HG03139 (cell line): ENCODE results near the gene AEBP1.

Source experiments
- ATAC-seq: cut with Tn5 transposase; IDR thresholded peaks from one replicate; pipeline ENCODE4 v1.9.1; 2021; ENCODE audit not compliant: unreplicated experiment

The AEBP1 gene

GRCh38 chr7:44103923-44104859, at the start of gene AEBP1:
Gene AEBP1 (plus strand): TSS chr7:44104345. CDS start chr7:44104666, 321 bp downstream.
- no peak for ATAC-seq

DNA sequence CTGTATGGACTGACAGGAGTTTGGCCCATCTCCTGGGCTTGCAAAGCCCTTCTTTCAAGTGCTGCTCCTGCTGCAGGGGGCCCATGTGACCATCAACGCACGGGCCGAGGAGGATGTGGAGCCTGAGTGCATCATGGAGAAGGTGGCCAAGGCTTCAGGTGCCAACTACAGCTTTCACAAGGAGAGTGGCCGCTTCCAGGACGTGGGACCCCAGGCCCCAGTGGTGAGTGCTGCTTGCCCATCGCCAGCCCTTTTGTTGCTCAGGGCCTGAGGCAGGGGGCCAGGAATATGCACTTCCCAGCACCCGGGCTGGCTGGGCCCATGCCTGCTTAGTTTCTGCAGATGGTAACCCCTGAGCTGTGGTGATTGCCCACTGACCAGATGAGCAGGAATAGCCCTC, 47.5 kb upstream of the AEBP1 start:
- ATAC-seq: no peak

DNA sequence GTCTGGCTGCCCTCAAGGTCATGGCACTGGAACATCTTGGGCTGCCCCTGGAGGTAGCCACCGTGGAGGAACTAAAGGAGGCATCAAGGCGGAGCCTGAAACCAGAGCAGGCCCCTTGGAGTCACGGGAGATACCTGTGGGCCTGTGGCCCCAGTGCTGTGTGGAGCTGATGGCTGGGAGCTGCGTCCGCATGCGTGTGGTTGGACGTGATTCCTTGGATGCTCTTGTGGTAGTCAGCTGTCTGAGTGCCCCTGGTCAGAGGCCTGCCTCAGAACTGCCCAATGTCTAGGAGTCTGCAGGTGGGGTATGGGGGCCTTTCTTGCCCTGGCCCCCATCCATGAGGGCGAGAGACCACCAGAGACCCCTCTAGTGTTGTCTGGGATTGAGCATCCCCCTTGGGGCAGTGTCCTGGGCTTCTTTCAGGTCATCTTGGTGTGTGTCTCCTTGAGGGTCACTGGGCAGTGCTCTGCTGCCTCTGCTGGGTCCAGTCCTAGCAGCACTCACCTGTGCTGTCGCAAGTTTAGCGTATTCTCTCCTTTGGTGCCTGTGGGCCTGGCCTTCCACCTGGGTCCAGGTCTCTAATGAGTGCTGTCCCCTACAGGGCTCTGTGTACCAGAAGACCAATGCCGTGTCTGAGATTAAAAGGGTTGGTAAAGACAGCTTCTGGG, 46.8 kb upstream of the AEBP1 start:
- no peak for ATAC-seq

GRCh38 chr7:44057849-44058758, 46.0 kb upstream of the AEBP1 start:
- ATAC-seq: no peak

DNA sequence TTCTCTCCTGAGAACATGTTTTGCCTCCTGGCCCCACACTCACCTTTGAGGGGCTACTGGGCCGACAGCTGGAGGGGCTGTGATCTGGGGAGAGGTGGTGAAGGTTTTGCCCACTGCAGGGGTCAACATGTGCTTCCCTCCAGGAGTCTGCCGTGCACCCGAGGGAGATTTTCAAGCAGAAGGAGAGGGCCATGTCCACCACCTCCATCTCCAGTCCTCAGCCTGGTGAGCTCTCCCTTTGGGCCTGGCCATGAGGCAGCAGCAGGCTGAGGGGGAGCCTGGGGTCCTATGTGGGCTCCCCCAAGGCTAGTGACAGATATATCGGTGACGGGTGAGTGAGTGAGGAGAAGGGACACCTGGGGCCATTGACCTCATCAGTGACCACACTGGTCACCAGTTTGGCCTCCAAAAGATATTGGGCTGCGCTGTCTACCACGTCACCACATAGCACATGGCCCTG, 45.4 kb upstream of the AEBP1 start:
- no peak for ATAC-seq

DNA sequence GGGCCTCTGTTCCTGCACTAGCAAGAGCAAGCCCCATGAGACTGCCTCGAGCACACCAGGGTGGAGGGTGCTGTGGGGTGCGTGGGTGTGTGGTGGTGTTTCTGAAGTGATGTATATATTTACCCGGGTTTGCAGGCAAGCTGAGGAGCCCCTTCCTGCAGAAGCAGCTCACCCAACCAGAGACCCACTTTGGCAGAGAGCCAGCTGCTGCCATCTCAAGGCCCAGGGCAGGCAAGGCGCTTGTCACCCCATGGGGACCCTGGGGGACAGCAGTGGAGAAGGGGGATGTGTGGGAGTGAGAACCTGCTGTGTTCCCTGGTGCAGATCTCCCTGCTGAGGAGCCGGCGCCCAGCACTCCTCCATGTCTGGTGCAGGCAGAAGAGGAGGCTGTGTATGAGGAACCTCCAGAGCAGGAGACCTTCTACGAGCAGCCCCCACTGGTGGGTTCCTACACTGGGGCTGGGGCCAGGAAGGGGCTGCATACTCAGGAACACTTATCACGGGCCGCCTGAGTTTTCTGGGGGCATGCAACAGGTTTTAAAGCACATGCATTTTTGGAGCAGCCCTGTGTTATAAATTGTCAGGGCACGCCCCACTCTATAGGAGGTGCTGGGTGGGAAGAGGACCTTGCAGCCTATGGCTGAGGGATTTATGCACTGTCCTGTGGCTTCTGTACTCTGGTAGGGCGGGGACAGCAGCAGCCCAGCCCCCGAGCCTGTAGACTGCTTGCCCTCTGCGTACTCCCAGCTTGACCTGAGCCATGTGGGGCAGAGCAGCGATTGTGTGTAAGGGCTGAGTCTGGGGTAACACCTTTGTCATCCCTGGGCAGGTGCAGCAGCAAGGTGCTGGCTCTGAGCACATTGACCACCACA, 44.7 kb upstream of the AEBP1 start:
- ATAC-seq: no peak

GRCh38 chr7:44060091-44060947, 43.8 kb upstream of the AEBP1 start:
- no peak for ATAC-seq

- no peak for ATAC-seq
Measured at GRCh38 chr7:44060948-44061644, 43.0 kb upstream of the AEBP1 start.

DNA sequence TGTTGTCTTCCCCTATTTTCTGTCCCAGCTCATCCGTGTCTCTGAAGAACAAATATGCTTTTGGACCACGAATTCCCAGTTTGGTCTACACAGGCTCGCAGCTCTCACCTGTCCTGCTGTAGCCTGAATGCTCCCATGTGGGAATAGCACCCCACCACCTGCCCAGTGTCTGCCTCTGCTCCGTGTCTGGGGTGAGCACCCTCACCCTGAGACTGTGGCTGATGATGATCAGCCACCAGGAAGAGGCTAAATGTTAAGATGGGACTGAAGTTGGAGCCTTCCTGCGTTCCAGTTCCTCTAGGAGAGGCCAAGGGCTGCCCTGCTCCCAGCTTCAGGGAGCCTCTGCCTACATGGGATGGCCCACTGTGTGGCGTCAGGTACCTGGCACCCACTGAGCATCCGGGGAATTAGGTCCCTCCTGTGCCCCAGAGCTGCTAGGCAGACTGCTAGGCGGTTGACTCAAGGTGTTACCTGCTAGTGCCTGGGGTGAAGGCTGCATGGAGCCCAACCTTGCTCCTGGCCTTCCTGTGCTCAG, 42.4 kb upstream of the AEBP1 start:
- ATAC-seq: no peak

DNA sequence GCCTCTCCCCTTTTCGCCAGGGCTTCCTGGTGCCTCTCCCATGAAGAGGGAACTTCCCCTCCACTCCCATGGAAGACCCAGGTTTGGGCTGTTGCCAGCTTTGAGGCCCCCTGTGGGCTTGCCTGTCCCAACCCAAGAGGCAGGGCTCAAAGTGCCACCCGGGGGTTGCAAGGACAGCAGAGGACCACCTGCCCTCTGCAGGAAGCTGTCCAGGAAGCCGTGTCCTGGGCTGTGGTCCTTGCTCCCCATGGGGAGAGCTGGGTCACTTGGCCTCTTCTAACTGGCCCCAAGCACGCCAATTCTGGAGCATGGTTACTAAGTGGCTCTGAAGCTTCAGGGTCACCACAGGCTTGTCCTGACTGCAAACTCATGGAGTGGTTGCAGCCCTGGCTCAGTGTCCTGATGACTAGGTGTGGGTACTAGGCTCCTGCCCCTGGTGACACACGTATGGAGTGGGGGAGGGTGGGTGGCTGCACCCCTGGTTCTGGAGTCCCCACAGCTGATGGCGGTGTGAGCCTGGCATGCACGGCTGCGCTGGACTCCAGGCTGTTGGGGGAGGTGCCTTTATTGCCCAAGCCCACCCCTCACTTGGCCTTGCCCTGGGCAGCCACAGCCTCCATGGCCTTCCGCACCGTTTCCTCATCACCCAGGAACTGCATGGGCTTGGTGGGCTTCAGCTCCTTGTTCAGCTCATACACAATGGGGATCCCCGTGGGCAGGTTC, 41.8 kb upstream of the AEBP1 start:
- ATAC-seq: no peak

GRCh38 chr7:44062903-44063295, 41.2 kb upstream of the AEBP1 start:
- ATAC-seq: no peak

- no peak for ATAC-seq
Measured at GRCh38 chr7:44063547-44063893, 40.6 kb upstream of the AEBP1 start.

DNA sequence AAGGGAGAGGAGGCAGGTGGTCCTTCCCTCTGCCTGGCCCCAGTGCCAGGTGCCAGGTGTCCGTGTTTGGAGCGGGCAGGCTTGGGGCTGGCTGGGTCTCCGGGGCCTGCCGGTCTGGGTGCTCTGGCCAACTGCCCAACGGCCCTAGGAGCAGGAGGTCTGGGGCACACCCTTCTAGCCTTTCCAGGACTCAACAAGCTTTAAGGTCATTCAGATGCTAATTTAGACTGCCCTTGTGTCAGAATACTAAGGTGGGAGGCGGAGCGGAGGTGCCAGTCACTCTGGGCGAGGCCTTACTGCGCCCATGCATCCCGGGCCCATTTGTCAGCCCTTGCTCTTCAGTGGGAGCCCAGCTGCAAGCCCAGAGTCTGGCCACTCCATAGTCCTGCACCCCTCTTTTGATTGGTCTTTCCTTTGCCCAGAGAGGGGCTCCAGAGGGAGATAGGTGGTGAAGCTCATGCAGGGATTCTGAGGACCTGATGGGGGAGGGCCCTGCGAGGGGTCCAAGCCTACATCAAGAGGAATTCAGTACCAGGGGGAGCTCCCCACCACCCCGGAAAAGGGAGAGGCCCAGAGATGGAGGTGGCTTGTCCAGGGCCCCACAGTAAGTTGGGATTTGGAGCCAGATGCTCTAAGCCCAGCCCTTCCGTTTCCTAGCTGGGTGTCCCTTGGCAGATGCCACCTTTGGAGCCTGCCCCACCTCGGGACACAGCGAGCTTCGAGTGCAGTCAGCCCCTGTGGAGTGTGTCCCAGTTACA, 40.1 kb upstream of the AEBP1 start:
- ATAC-seq: no peak

- ATAC-seq: no peak
Measured at GRCh38 chr7:44064791-44065430, 39.2 kb upstream of the AEBP1 start.

DNA sequence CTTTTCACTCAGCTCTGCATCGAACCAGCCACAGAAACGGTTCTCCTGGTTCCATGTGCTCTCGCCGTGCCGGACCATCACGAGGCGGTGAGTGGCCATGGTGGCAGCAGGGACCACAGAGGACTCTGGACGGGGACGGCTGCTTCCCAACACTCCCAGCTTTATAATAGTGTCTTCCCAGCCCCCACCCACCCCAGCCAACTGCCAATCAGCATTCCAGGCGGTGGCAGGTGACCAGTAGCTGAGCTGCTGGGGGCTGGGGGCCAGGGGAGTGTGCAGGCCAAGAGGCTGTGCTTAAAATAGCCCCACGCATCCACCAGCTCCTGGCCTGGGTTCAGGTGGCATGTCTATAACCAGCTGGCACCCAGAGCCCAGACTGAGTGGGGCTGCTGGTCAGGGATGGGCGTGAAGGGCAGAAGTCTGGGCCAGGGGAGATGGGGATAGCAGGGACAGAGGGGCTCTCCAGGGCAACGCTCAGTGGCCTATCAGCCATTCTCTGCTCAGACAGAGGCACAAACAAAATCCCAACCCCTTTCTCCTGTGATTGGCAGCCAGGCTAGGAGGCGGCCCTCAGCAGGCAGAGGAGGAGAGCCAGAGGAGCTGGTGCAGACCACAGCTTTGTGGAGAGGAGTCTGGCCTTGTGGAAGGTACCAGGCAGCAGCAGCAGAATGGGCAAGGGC, 38.6 kb upstream of the AEBP1 start, which contains the start of gene PGAM2:
Gene PGAM2 (minus strand): TSS at position 137 of the 680 bp plus-strand sequence. CDS start 38 bp downstream, at position 99.
- no peak for ATAC-seq

DNA sequence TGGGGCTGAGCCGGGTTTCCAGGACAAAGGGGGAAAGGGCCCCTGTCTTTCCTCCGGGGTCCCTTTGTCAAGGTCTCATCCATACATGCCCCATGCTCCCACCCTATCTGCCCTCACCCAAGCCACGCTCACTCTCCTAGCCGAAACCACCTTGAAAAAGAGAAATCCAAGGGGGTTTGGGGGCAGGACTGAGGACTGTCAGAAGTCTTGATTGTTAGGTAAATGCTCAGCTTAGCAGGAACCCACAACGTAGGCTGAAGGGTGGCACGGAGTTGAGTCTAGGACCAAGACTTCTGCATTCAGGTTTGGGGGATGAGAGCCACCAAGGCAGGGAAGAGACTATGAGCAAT, 38.1 kb upstream of the AEBP1 start:
- no peak for ATAC-seq
